HFF-Myc (cell line): ENCODE measurements around the gene STMN1.

ENCODE experiments used
- DNase-seq: peaks from one replicate; pipeline ENCODE4 v3.0.0-alpha.2; 2011; ENCODE audit warnings: low read depth; ENCODE audit errors: extremely low read depth
- H3K4me3 ChIP-seq: replicated peaks from 2 replicates; pipeline ENCODE4 v1.5.1; 2011; ENCODE audit warnings: low read depth, mild to moderate bottlenecking, control low read depth, low read length
- CTCF ChIP-seq: IDR thresholded peaks from 2 replicates; pipeline ENCODE4 v1.5.1; 2012; ENCODE audit warnings: mild to moderate bottlenecking, low read depth, low read length, control low read depth; ENCODE audit errors: missing control alignments

STMN1 gene

GRCh38 chr1:25856856-25857255, 49.4 kb downstream of the STMN1 start:
- H3K4me3 ChIP-seq: no peak overlapping the region
- DNase-seq: no peak
- TF ChIP-seq CTCF: no peak

GRCh38 chr1:25854554-25854953, 51.7 kb downstream of the STMN1 start:
- DNase-seq: no peak
- no peak overlapping the region for H3K4me3 ChIP-seq
- TF ChIP-seq CTCF: no peak
